ENCODE measurements around the gene KDM8.

The KDM8 gene

DNA sequence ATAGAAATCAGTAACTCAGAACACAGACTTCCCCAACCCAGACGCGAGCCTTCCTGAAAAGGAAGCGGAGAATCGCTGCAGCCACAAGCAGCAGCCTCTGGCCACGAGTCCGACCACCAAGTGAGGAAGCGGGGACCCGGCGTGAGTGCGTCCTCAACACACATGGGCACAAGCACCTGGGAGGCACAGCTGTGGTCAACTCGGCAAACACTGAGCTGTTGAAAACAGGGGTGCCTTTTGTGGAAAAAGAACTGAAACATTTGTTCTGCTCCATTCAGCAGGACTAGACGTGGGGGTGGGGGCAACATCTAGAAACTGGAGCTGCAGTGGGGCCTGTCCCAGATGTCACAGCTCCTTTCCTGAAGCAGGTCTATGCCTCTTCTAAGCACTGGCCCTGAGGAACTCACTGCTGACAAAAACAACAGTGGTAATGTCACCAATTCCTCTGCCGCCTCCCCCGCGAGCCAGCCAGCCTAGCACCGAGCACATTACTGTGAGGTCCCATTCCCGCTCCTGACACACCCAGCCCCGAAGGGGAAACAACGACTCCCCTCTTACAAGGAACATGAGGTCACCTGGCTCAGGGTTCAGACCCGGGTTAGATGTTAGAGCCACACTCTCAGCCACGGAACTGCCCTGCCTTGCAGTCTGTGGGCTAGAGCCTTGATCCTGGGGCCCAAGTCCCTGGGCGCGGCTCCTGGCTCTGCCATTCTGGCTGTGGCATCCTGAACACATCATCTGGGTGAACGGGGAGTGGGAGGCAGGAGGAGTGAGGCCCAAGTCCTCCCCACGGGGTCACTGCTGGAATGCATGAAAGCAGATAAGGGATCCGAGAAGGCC lies 29.0 kb downstream of the KDM8 start:
- Histone ChIP-seq H3K36me3 (ENCODE audit: insufficient read depth) (no peaks in the 10 kb centered on the region), H3K4me2 (peak overlapping the region; percentile 97), H4K20me1 (ENCODE audit: insufficient read depth) (no peaks in the 10 kb centered on the region), H3K4me1 (ENCODE audit: low read depth, poor library complexity, severe bottlenecking) (peaks cover 84% of the 10 kb centered on the region), H3K27me3 (ENCODE audit: insufficient read depth, low read depth) (no peaks in the 10 kb centered on the region), H2AFZ (ENCODE audit: low read depth) (peak overlapping the region; percentile 47), H3K27ac (peak overlapping the region; percentile 94), H3K79me2 (ENCODE audit: insufficient read depth, low read depth) (no peaks in the 10 kb centered on the region), H3K9ac (peak overlapping the region; percentile 57), H3K4me3 (IDR thresholded peaks at IDR 0.05; ENCODE audit: insufficient read depth, low read depth, low read length) (no peak overlapping the region)
- TF ChIP-seq, protein P1, sequence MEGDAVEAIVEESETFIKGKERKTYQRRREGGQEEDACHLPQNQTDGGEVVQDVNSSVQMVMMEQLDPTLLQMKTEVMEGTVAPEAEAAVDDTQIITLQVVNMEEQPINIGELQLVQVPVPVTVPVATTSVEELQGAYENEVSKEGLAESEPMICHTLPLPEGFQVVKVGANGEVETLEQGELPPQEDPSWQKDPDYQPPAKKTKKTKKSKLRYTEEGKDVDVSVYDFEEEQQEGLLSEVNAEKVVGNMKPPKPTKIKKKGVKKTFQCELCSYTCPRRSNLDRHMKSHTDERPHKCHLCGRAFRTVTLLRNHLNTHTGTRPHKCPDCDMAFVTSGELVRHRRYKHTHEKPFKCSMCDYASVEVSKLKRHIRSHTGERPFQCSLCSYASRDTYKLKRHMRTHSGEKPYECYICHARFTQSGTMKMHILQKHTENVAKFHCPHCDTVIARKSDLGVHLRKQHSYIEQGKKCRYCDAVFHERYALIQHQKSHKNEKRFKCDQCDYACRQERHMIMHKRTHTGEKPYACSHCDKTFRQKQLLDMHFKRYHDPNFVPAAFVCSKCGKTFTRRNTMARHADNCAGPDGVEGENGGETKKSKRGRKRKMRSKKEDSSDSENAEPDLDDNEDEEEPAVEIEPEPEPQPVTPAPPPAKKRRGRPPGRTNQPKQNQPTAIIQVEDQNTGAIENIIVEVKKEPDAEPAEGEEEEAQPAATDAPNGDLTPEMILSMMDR (conservative IDR thresholded peaks at IDR 0.05; ENCODE audit: low read depth, low read length) = no peak

DNA sequence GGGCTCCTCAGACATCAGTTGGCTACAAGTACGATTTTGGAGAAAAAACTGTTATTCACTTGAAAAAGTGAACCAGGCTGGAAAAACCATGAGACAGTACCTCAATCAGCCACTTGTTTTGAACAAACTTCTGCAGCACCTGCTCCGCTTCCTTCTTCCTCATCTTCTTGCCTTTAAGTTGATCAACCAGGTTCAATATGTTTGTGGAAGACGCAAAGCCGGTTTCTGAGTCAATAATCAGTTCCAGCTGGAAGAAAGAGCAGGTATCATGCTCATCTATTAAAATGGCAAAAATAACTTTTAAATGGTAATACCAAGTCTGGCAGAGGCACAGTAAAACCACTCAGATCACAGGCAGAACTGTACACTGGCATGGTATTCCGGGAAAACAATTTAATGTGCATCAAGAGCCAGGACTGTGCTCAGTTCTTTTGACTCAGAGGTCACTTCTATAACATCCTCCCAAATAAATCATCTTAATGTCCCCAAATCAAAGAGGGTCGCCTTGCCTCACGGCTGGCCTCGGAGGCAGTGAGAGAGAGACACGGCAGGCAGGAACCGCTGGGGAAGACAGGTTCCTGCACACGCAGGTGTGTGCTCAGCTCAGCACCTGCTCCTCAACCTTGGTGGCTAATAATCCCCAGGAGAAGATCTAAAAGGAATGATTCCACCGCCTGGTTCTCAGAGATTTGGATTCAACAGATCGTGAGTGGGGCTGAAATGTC lies 29.7 kb downstream of the KDM8 start:
- Histone ChIP-seq H4K20me1 (ENCODE audit: insufficient read depth) (no peaks in the 10 kb centered on the region), H3K27me3 (ENCODE audit: insufficient read depth, low read depth) (no peaks in the 10 kb centered on the region), H3K36me3 (ENCODE audit: insufficient read depth) (no peaks in the 10 kb centered on the region), H3K79me2 (ENCODE audit: insufficient read depth, low read depth) (no peaks in the 10 kb centered on the region), H3K4me1 (ENCODE audit: low read depth, poor library complexity, severe bottlenecking) (peaks cover 76% of the 10 kb centered on the region), H2AFZ (ENCODE audit: low read depth) (peak overlapping the region; percentile 47), H3K9ac (peak overlapping the region; percentile 57), H3K4me3 (IDR thresholded peaks at IDR 0.05; ENCODE audit: insufficient read depth, low read depth, low read length) (no peak overlapping the region), H3K4me2 (peak overlapping the region; percentile 97), H3K27ac (peak overlapping the region; percentile 94)
- TF ChIP-seq, protein P1 (conservative IDR thresholded peaks at IDR 0.05; ENCODE audit: low read depth, low read length) = no peak

DNA sequence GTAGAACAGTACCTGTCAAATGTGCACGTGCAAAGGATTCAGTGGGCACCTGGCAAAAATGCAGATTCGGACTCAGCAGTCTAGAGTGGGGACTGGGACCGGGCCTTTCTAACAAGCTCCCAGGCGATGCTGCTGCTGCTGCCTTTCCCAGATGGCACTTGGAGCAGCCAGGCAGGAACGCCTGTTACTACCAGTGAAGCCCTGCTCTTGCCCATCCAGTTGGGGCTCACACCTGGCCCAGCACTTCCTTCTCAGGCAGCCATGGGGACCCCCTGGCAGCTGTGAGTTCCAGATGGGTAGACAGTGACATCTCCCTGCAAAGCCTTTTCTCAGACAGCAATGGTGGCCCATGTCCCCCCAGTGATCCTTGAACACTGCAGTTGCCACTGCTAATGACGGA lies 30.4 kb downstream of the KDM8 start:
- H3K4me1 ChIP-seq (ENCODE audit: low read depth, poor library complexity, severe bottlenecking) = peaks cover 73% of the 10 kb centered on the region
- H3K4me2 ChIP-seq = peak overlapping the region; percentile 97; the same call in 1 of the 2 replicates
- H3K79me2 ChIP-seq (ENCODE audit: insufficient read depth, low read depth) = no peaks in the 10 kb centered on the region
- H3K36me3 ChIP-seq (ENCODE audit: insufficient read depth) = no peaks in the 10 kb centered on the region
- TF ChIP-seq, protein P1 (conservative IDR thresholded peaks at IDR 0.05; ENCODE audit: low read depth, low read length) = no peak
- no peaks in the 10 kb centered on the region for H3K27me3 ChIP-seq (ENCODE audit: insufficient read depth, low read depth)
- no peak overlapping the region for H3K9ac ChIP-seq
- no peaks in the 10 kb centered on the region for H4K20me1 ChIP-seq (ENCODE audit: insufficient read depth)
- H2AFZ ChIP-seq (ENCODE audit: low read depth) = no peak overlapping the region
- H3K4me3 ChIP-seq (IDR thresholded peaks at IDR 0.05; ENCODE audit: insufficient read depth, low read depth, low read length) = no peak overlapping the region
- H3K27ac ChIP-seq = peak overlapping the region; percentile 94

DNA sequence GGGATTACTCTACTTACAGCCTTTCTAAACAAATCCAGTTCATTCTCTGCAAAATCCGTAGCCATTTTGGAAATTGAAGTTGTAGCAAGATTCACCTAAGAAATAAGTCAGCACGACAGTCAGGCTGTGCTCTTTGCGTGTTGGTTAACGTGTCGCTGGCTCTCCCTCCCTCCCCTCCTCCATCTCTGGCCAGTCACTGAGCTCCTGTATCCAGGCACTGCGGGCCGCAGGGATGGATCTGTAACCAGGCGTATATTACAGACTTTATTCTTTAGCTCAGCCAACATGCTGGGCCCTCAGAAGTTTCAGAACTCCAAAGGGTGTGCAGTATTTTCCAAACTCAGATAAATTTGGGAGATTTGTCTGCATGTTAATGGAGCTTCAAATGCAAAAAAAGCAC lies 30.8 kb downstream of the KDM8 start:
- TF ChIP-seq, protein P1 (conservative IDR thresholded peaks at IDR 0.05; ENCODE audit: low read depth, low read length) = no peak
- Histone ChIP-seq H4K20me1 (ENCODE audit: insufficient read depth) (no peaks in the 10 kb centered on the region), H3K9ac (no peak overlapping the region), H3K4me1 (ENCODE audit: low read depth, poor library complexity, severe bottlenecking) (peaks cover 69% of the 10 kb centered on the region), H3K79me2 (ENCODE audit: insufficient read depth, low read depth) (no peaks in the 10 kb centered on the region), H3K27ac (no peak overlapping the region; the same call in 1 of the 2 replicates), H2AFZ (ENCODE audit: low read depth) (no peak overlapping the region), H3K27me3 (ENCODE audit: insufficient read depth, low read depth) (no peaks in the 10 kb centered on the region), H3K4me2 (peak overlapping the region; percentile 97; the same call in 1 of the 2 replicates), H3K4me3 (IDR thresholded peaks at IDR 0.05; ENCODE audit: insufficient read depth, low read depth, low read length) (no peak overlapping the region), H3K36me3 (ENCODE audit: insufficient read depth) (no peaks in the 10 kb centered on the region)

Data from KMS-11 (cell line).